ENCODE measurements around the gene PHC2. TPM values are rescaled to one million over a fixed set of nuclear protein-coding genes. Genes with fewer than 3 reads are reported as not detected.

The PHC2 gene
- total and polyA plus RNA-seq, 8 donors = 70.8 to 140 (median 109) TPM

DNA sequence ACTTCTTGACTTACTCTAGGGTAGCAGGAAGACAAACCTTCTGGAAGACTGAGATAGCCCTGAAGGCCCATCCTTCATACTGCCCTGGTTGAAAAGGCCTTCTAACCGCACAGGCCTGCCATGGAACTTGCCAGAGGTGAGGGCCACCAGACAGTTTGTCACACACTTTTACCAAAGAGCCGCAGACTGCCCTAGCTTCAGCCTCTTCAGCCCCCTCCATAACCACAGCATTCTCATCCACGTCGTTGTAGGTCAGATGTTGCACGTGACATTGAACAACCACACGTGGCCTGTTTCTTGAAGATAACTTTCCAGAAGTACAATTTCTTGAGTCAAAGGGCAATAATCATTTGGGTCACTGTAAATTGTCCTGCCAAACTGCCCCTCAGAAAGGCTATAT is 155.7 kb downstream of the PHC2 start:
- Histone ChIP-seq H3K9me3 (no peaks in the 10 kb centered on the region), H3K27me3 (no peaks in the 10 kb centered on the region), H3K4me3 (no peak overlapping the region), H3K27ac (no peak overlapping the region), H3K36me3 (peaks cover 14 to 56% (median 46%) of the 10 kb centered on the region in 4 donors), H3K4me1 (peaks cover 0 to 43% (median 16%) of the 10 kb centered on the region in 4 donors)
- 78 to 91% (median 84%) methylated on average over 6 of the region's 6 CpGs for WGBS, 5 donors
- intact Hi-C loops (cut with DNase I; ENCODE audit: low total_unique reads) = no loop called here
- no peak for TF ChIP-seq POLR2AphosphoS5 (IDR thresholded peaks at IDR 0.05)
- no peak for DNase-seq

DNA sequence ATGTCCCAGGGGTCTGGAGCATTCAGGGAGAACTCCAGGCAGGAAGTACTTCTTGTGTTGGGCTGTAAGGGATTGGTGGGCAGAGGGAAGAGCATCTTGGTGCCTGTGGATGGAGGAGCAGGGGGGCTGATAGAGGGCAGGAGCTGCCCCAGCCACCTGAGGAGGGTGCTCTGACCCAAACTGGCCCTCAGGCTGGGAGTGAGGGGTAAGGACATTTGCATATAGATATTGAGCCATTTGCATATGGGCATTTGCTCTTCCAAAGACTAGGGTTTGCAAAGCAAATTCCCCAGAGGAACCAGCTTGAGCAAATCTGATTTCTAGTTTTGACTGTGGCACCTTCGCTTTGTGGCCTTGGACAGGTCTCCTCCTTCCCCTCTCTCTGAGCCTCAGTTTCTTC is 156.4 kb downstream of the PHC2 start:
- Histone ChIP-seq H3K27me3 (no peaks in the 10 kb centered on the region), H3K4me1 (peaks cover 0 to 47% (median 18%) of the 10 kb centered on the region in 4 donors), H3K4me3 (no peak overlapping the region), H3K9me3 (no peaks in the 10 kb centered on the region), H3K27ac (no peak overlapping the region), H3K36me3 (peaks cover 10 to 54% (median 42%) of the 10 kb centered on the region in 4 donors)
- intact Hi-C loops (cut with DNase I; ENCODE audit: low total_unique reads) = no loop called here
- no peak for TF ChIP-seq POLR2AphosphoS5 (IDR thresholded peaks at IDR 0.05)
- TF ChIP-seq, protein P1, sequence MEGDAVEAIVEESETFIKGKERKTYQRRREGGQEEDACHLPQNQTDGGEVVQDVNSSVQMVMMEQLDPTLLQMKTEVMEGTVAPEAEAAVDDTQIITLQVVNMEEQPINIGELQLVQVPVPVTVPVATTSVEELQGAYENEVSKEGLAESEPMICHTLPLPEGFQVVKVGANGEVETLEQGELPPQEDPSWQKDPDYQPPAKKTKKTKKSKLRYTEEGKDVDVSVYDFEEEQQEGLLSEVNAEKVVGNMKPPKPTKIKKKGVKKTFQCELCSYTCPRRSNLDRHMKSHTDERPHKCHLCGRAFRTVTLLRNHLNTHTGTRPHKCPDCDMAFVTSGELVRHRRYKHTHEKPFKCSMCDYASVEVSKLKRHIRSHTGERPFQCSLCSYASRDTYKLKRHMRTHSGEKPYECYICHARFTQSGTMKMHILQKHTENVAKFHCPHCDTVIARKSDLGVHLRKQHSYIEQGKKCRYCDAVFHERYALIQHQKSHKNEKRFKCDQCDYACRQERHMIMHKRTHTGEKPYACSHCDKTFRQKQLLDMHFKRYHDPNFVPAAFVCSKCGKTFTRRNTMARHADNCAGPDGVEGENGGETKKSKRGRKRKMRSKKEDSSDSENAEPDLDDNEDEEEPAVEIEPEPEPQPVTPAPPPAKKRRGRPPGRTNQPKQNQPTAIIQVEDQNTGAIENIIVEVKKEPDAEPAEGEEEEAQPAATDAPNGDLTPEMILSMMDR (IDR thresholded peaks at IDR 0.05) = no peak
- no peak for DNase-seq
- 92 to 100% (median 95%) methylated on average over 1 of the region's 1 CpG for WGBS, 5 donors

DNA sequence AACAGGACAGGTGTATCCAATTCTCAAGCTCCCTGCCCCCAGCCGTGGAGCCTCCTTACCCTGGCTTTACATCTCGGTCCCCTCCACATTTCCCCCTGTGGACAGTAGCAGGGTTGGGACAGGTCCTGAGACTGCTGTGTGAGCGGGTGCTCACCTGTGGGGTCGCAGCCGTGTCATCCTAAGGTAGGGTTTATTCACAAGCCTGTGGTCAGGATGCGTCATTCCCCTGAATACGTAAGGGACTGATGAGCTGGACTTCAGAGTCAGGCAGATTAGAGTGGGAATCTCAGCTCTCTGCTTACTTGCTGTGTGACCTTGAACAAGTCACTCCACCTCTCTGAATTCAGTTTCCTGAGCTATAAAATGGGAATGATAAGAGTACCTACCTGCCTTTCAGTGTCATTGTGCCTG is 156.9 kb downstream of the PHC2 start:
- WGBS, 5 donors = 79 to 84% (median 81%) methylated on average over 7 of the region's 7 CpGs
- no peak overlapping the region for H3K27ac ChIP-seq
- H3K36me3 ChIP-seq = peaks cover 7 to 51% (median 39%) of the 10 kb centered on the region in 4 donors
- no peak overlapping the region for H3K4me3 ChIP-seq
- H3K27me3 ChIP-seq = no peaks in the 10 kb centered on the region
- H3K4me1 ChIP-seq = peaks cover 2 to 52% (median 21%) of the 10 kb centered on the region in 4 donors
- no peaks in the 10 kb centered on the region for H3K9me3 ChIP-seq
- no peak for TF ChIP-seq POLR2A (IDR thresholded peaks at IDR 0.05)
- TF ChIP-seq EP300 (IDR thresholded peaks at IDR 0.05) = no peak
- TF ChIP-seq, protein P1 (IDR thresholded peaks at IDR 0.05) = no peak
- TF ChIP-seq POLR2AphosphoS5 (IDR thresholded peaks at IDR 0.05) = no peak
- intact Hi-C loops (cut with DNase I; ENCODE audit: low total_unique reads) = no loop called here
- DNase-seq = no peak

Small RNA genes within 50 kb of the gene (small RNA-seq; reads per million reads assigned to genes)
- 0 reads per million in 4 donors for gene RN7SKP16

Other genes with a start within 250 kb of the PHC2 start
- gene TRIM62, start 249.1 kb downstream of the PHC2 start, total RNA-seq = 10 to 100 TPM in 2 of 5 donors, 1 to 10 TPM in 3; 2.0 to 18.1 (median 4.5) TPM
- gene TRIM62, start 249.1 kb downstream of the PHC2 start, polyA plus RNA-seq = 1 to 10 TPM in 2 of 3 donors, under 1 TPM in 1; 0.76 to 3.2 (median 3.1) TPM
- gene ZNF362, start 174.6 kb downstream of the PHC2 start, total RNA-seq = 10 to 100 TPM in 1 of 5 donors, 1 to 10 TPM in 4; 1.3 to 49.8 (median 1.8) TPM
- gene ZNF362, start 174.6 kb downstream of the PHC2 start, polyA plus RNA-seq = 10 to 100 TPM; 10.1 to 12.6 (median 11.8) TPM
- not detected for gene A3GALT2, start 110.0 kb downstream of the PHC2 start, total RNA-seq
- not detected for gene A3GALT2, start 110.0 kb downstream of the PHC2 start, polyA plus RNA-seq
- gene ZSCAN20, start 41.5 kb upstream of the PHC2 start, total RNA-seq = 1 to 10 TPM in 3 of 5 donors, under 1 TPM in 2; 0.29 to 8.4 (median 1.8) TPM
- 1 to 10 TPM in 1 of 3 donors, under 1 TPM in 2; 0.50 to 1.1 (median 0.61) TPM for gene ZSCAN20, start 41.5 kb upstream of the PHC2 start, polyA plus RNA-seq